NCI-H187 treated with DMSO at 0.1 percent for 48 hours (cell line): ENCODE measurements around the gene GRB10.
"Not testable (repeated sequence)": the region's sequence is repeated elsewhere in the genome, so short reads cannot be mapped to it uniquely, and the experiment has no call there.

Experiments
- DNase-seq: peaks from one replicate; lab custom pipeline; 2025; lab: John Stamatoyannopoulos, UW

Gene GRB10

DNA sequence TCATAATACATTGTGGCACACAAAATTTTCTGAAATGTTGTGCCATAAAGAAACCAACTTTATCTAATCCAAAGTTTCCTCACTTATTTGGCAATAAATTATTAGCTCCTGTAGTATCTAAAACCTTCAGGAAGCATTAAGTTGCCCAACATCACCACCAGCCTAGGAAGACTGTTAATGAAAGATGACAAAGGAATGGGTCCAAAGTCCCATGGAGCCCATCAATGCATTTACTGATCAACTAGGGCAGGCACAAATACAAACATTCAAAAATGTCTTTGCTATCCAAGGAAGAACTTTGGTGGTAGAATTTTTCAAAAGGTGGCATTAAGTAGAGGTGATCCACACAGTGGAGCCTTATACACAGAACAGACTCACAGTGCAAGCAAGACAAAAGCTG is 4.5 kb downstream of the GRB10 start:
- no peak for DNase-seq

DNA sequence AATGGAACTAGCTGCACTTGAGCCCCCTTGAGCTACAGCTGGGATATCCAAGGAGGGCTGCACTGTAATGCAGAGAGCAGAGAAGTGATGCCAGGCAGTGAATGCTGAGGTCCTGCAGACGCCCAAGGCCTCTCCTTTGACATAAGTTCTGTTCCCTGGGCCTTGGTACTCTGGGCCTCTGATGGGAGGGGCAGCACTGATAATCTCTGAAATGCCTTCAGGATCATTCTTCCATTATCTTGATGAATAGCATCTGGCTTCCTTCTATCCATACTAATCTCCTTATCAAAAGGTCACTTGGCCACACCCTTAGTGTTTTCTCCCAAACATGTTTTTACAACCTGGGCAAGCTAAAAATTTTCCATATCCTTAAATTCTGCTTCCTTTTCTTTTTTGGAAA is 6.9 kb downstream of the GRB10 start:
- no peak for DNase-seq

GRCh38 chr7:50775231-50775630 is 7.5 kb downstream of the GRB10 start:
- no peak for DNase-seq

GRCh38 chr7:50774319-50774718 is 8.4 kb downstream of the GRB10 start:
- DNase-seq: no peak

- DNase-seq: not testable (repeated sequence)
These were observed 9.6 kb downstream of the GRB10 start for GRCh38 chr7:50773071-50773470.

DNA sequence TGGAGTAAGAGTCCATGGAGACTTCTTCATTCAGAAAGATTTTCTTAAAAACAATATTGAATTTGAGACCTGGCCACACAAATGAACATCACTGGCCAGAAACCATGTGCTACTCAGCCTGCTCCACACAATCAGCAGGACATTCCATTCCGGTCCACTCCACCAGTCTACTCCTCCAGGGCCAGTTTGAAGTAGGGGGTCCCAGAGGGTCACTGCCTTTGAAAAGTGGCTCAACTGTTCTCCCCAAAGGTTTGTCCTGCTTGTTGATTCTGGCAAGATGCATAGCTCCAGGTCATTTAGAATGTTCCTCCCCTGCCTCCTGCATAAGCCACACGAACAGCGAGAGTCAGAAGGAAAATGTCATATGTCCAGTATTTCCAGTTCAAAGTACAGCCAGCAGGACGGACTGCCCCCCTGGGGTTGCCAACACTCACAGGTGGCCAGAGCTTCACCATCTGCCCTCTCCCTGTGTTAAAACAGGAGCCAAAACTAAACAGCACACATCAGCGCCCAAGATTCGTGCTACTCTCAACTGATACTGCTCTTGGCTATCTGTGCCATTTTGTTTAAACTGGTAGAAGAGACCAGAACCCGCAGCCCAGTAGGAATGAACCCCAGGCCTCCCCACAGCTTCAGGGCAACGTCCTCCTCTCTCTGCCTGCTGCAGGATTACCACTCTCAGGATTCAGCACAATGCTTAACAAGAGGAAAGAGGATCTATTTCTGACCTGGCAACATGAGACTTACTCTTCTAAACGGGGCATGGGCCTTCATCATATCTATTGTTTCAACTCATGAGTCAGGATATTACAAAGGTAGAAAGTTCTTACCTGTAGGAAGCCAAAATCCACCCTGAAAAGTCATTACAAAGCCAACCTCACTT is 11.3 kb downstream of the GRB10 start:
- DNase-seq: no peak

GRCh38 chr7:50768485-50769474 is 13.9 kb downstream of the GRB10 start:
- no peak for DNase-seq

GRCh38 chr7:50766849-50767207 is 15.9 kb downstream of the GRB10 start:
- no peak for DNase-seq

- no peak for DNase-seq
These were observed 16.4 kb downstream of the GRB10 start for GRCh38 chr7:50766106-50766848.

GRCh38 chr7:50762337-50762736 is 20.4 kb downstream of the GRB10 start:
- no peak for DNase-seq

DNA sequence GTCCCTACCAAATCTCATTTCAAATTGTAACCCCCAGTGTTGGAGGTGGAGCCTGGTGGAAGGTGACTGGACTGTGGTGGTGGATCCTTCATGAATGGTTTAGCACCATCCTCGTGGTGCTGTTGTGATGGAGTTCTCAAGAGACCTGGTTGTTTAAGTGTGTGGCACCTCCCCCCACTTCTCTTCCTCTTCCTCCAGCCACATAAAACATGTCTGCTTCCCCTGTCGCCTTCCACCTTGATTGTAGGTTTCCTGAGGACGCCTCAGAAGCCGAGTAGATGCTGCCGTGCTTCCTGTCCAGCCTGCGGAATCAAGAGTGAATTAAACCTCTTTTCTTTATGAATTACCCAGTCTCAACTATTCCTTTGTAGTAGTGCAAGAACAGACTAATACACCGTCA is 21.0 kb downstream of the GRB10 start:
- DNase-seq: no peak

DNA sequence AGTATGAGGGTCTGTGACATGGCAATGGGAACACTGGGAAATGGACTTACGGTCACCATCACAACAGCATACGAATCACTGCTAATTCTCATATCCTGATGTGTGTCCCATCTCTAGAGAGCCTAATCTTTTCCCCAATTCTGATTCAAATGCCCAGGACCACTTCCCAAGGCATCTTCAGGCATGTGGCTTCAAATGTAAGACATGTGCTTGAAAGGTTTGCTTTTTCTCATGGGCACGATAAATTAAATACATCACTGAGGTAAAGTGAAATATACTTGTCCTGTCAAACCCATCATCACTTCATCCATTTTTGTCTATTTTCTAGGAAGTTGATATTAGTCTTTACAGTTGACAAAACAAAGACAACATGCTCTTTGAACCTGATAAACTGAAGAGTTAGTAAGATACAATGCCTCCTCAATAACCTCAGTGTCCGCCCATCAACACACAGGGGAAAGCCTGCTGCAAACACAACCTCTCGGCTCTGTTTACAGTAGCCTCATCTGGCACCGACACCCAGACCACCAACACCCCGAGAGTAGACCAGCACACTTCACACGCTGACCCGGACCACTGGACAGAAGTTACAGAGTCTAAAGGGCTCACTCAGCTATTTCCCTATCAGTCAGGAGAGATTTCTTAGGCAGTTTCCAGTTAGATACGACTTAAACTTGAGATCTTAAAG is 24.8 kb downstream of the GRB10 start:
- DNase-seq: no peak

GRCh38 chr7:50756180-50756579 is 26.5 kb downstream of the GRB10 start:
- no peak for DNase-seq

DNA sequence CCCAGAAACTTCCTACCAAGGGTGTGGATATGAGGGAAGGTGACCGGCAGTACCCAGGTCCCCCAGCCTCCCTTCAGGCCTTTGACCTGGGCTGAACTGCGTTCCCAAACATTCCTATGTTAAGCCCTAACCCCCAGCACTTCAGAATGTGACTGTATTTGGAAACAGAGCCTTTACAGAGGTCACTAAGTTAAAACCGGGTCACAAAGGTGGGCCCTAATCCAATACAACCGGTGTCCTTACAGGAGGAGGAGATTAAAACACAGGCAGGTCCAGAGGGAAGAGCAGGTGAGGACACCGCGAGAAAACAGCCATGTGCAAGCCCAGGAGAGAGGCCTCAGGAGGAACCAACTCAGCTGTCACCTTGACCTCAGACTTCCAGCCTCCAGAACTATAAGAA is 28.0 kb downstream of the GRB10 start:
- DNase-seq: no peak

DNA sequence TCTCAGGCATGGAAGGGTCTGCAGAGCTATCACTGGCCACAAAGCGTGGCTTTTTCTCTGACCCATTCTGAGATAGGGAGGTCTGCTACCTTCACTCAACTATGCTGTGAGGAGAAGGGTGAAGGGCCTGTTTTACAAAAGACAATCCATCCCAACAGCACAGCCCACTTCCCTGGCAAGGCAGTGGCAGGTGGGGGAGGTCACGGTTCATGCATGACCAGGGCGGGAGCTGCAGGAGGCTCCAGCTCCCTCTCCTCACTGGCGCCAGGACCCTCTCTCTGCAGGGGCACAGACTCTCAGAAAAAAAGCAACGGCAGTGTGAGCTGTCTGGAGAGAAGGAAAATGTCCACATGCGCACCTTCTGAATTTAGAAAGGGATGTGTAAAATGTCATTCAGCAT is 28.5 kb downstream of the GRB10 start:
- no peak for DNase-seq

- no peak for DNase-seq
These were observed 30.3 kb downstream of the GRB10 start for GRCh38 chr7:50752422-50752821.

GRCh38 chr7:50751146-50751545 is 31.6 kb downstream of the GRB10 start:
- DNase-seq: no peak

DNA sequence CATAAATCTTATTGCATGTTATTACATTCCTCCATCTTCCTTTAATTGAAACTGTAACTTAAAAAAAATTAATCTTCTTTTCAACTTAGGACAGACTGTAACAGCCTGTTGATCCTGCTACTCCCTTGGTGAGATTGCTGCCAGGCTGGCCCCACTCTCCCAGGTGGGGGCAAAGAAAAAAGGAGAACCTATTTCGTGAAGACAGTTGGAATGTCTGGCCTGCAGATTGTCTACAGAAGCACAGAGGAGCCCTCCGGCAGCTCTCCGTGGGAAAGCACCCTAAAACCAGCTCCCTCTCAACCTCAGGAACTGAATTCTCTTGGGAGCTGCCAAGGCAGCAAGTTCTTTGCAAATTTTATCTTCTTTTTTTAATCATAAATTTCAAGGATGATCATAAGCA is 32.8 kb downstream of the GRB10 start:
- no peak for DNase-seq

GRCh38 chr7:50748472-50748871 is 34.2 kb downstream of the GRB10 start:
- no peak for DNase-seq

GRCh38 chr7:50745835-50746234 is 36.9 kb downstream of the GRB10 start:
- DNase-seq: no peak

DNA sequence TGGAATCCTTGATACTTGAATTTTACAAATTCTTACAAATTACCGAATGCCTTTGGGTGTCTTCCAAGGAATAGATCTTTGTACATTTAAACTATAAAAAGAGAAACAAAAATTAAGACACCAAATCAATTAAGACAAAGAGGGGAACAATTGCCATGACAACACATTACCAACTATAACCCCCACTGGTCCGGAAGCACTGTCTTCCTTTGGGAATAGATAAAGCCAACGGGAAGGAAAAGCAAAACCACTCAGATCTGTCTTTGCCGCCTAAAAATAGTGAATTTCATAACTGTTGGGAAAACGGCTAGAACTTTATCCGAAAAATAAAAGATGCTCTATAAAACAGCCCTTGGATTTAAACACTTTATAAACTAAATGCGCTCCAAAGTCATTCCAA is 37.4 kb downstream of the GRB10 start:
- no peak for DNase-seq

DNA sequence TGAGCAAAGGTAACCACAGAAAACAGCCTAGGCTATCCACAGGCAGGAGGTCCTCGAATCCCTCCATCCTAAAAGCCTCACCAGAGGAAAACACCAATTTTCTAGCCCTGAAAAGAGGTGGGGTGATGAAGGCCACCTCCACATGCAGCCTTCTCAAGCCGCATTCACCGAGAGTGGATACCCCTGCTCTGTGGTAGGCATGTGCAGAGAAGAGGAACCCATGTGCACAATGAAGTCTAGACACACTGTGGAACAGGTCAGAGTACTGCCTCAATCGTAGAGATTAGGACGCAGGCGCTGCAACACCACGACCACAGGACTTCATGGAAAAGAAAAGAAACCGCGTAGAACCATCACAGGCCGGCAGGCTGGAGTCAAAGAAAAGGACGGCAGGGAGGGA is 38.8 kb downstream of the GRB10 start:
- DNase-seq: no peak
